Activated naive CD8-positive, alpha-beta T cell treated with anti-CD3 and anti-CD28 coated beads, Interleukin-2, amount 10 ng/mL, durations not matched to agents 7 days and 5 days (primary cell): Measurements from ENCODE around the gene LRP1B. TPM values are rescaled to one million over a fixed set of nuclear protein-coding genes. Genes with fewer than 3 reads are reported as not detected.

ENCODE experiments used
- ATAC-seq: fragments of 150-1000 bp; cut with Tn5 transposase; one replicate; pipeline ENCODE4 v1.10.0; 2021; ENCODE audit warnings: low read depth, moderate library complexity
- POLR2A ChIA-PET: fragments of 350-600 bp; sonication (Branson Sonifier 250); formaldehyde crosslinking; loops from one replicate; lab custom pipeline; 2021; ENCODE audit warnings: antibody characterized with exemption; lab: Charles Lee
- DNase-seq: peaks from one replicate; pipeline ENCODE4 v3.0.0; 2021
- H3K27ac Mint-ChIP-seq: one replicate; pipeline ENCODE4 v1.8.0; 2022; ENCODE audit warnings: mild to moderate bottlenecking, mixed read lengths
- H3K27me3 Mint-ChIP-seq: one replicate; pipeline ENCODE4 v1.8.0; 2022; ENCODE audit warnings: mild to moderate bottlenecking, moderate library complexity, mixed read lengths
- H3K36me3 Mint-ChIP-seq: one replicate; pipeline ENCODE4 v1.8.0; 2021; ENCODE audit warnings: mild to moderate bottlenecking, mixed read lengths
- H3K4me1 Mint-ChIP-seq: one replicate; pipeline ENCODE4 v1.8.0; 2021; ENCODE audit warnings: mixed read lengths
- H3K4me3 Mint-ChIP-seq: one replicate; pipeline ENCODE4 v1.8.0; 2022; ENCODE audit warnings: mild to moderate bottlenecking, moderate library complexity, mixed read lengths
- H3K9me3 Mint-ChIP-seq: one replicate; pipeline ENCODE4 v1.8.0; 2021; ENCODE audit warnings: mixed read lengths
- total RNA-seq, 2 experiments: library from RNA; stranded (reverse); gene quantifications; one replicate each; pipeline ENCODE4 v1.2.3, GENCODE V29; 2021

The LRP1B gene
- total RNA-seq, 2 experiments from 2014 or later: not detected

DNA sequence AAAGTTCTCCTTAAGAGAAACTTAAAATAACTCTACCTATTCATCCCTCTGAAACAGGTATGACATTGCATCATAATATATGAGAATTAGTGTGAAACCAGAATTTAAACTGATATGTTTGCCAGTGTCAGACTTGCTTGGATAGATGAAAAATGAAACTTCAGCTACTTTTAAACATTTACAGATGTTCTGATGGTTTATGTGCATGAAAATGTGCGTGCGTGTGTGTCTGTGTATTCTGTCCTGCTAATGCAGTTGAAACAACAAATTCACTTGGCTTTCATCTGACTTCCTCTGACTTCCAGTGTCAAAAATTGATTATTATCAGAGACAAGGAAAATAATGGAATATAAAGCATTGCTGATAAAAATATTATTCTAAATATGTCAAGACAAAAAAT is 719.4 kb downstream of the LRP1B start:
- no peak overlapping the region for H3K4me3 Mint-ChIP-seq
- ATAC-seq: no peak
- H3K9me3 Mint-ChIP-seq: peaks cover 3% of the 10 kb centered on the region
- H3K27me3 Mint-ChIP-seq: no peaks in the 10 kb centered on the region
- no peaks in the 10 kb centered on the region for H3K36me3 Mint-ChIP-seq
- H3K4me1 Mint-ChIP-seq: no peaks in the 10 kb centered on the region
- POLR2A ChIA-PET: no interaction called here
- DNase-seq: no peak
- no peak overlapping the region for H3K27ac Mint-ChIP-seq

GRCh38 chr2:141399270-141399669 is 731.5 kb downstream of the LRP1B start:
- POLR2A ChIA-PET: no interaction called here
- Mint-ChIP-seq H3K9me3 (no peaks in the 10 kb centered on the region), H3K36me3 (no peaks in the 10 kb centered on the region), H3K27me3 (no peaks in the 10 kb centered on the region), H3K4me3 (no peak overlapping the region), H3K27ac (no peak overlapping the region), H3K4me1 (no peaks in the 10 kb centered on the region)
- ATAC-seq (no peak), DNase-seq (no peak)

GRCh38 chr2:141393214-141393545 is 737.6 kb downstream of the LRP1B start:
- no peak for ATAC-seq

GRCh38 chr2:141392517-141393213 is 738.2 kb downstream of the LRP1B start:
- Mint-ChIP-seq H3K4me1 (no peaks in the 10 kb centered on the region), H3K36me3 (no peaks in the 10 kb centered on the region), H3K27me3 (no peaks in the 10 kb centered on the region), H3K4me3 (no peak overlapping the region), H3K27ac (no peak overlapping the region), H3K9me3 (no peaks in the 10 kb centered on the region)
- ATAC-seq (no peak), DNase-seq (no peak)
- POLR2A ChIA-PET: no interaction called here

More at GRCh38 chr2:141393214-141393545, 737.6 kb downstream of the LRP1B start:
- Mint-ChIP-seq H3K4me1 (no peaks in the 10 kb centered on the region), H3K4me3 (no peak overlapping the region), H3K9me3 (no peaks in the 10 kb centered on the region), H3K36me3 (no peaks in the 10 kb centered on the region), H3K27ac (no peak overlapping the region), H3K27me3 (no peaks in the 10 kb centered on the region)
- POLR2A ChIA-PET: no interaction called here
- no peak for DNase-seq

GRCh38 chr2:141386168-141386567 is 744.6 kb downstream of the LRP1B start:
- POLR2A ChIA-PET: no interaction called here
- H3K9me3 Mint-ChIP-seq: peaks cover 2% of the 10 kb centered on the region

DNA sequence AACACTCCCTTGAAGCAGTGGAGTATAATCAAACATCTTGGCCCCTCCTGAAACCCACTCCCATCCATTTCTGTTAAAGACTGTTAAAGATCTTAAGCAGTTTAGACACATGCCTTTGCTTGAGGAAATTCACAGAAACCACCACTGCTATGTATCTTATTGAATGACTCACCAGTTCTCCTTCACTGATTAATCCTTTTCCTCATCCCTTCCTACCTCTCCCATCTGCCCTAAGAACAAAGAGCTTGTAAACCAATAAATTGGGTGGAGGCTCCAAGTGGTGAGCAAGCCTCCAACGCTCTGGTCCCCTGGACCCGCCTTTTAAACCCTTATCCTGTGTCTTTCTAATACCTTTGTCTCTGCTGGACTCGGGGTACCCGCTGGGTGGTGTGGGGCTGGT is 746.1 kb downstream of the LRP1B start:
- peaks cover 2% of the 10 kb centered on the region for H3K9me3 Mint-ChIP-seq
- no peak overlapping the region for H3K27ac Mint-ChIP-seq
- no peaks in the 10 kb centered on the region for H3K36me3 Mint-ChIP-seq
- ATAC-seq (no peak), DNase-seq (no peak)
- no peak overlapping the region for H3K4me3 Mint-ChIP-seq
- no peaks in the 10 kb centered on the region for H3K27me3 Mint-ChIP-seq
- POLR2A ChIA-PET: no interaction called here
- H3K4me1 Mint-ChIP-seq: no peaks in the 10 kb centered on the region

More at GRCh38 chr2:141386168-141386567, 744.6 kb downstream of the LRP1B start:
- H3K4me1 Mint-ChIP-seq: no peaks in the 10 kb centered on the region
- DNase-seq (no peak), ATAC-seq (no peak)
- no peaks in the 10 kb centered on the region for H3K36me3 Mint-ChIP-seq
- H3K27me3 Mint-ChIP-seq: no peaks in the 10 kb centered on the region
- H3K27ac Mint-ChIP-seq: no peak overlapping the region
- H3K4me3 Mint-ChIP-seq: no peak overlapping the region

- Mint-ChIP-seq H3K4me1 (no peaks in the 10 kb centered on the region), H3K27me3 (no peaks in the 10 kb centered on the region), H3K27ac (no peak overlapping the region), H3K36me3 (no peaks in the 10 kb centered on the region), H3K9me3 (no peaks in the 10 kb centered on the region), H3K4me3 (no peak overlapping the region)
- DNase-seq: no peak
- POLR2A ChIA-PET: no interaction called here
- ATAC-seq: no peak
Measured at GRCh38 chr2:141381946-141382345, 748.9 kb downstream of the LRP1B start.

- DNase-seq (no peak), ATAC-seq (no peak)
- Mint-ChIP-seq H3K27ac (no peak overlapping the region), H3K4me3 (no peak overlapping the region), H3K36me3 (no peaks in the 10 kb centered on the region), H3K4me1 (no peaks in the 10 kb centered on the region), H3K27me3 (no peaks in the 10 kb centered on the region), H3K9me3 (peaks cover 2% of the 10 kb centered on the region)
- POLR2A ChIA-PET: no interaction called here
Measured at GRCh38 chr2:141380008-141380979, 750.5 kb downstream of the LRP1B start.

- Mint-ChIP-seq H3K27ac (no peak overlapping the region), H3K4me1 (no peaks in the 10 kb centered on the region), H3K27me3 (no peaks in the 10 kb centered on the region), H3K4me3 (no peak overlapping the region), H3K9me3 (peaks cover 2% of the 10 kb centered on the region), H3K36me3 (no peaks in the 10 kb centered on the region)
- DNase-seq: no peak
- ATAC-seq: no peak
- POLR2A ChIA-PET: no interaction called here
Measured at GRCh38 chr2:141364821-141365220, 766.0 kb downstream of the LRP1B start.

DNA sequence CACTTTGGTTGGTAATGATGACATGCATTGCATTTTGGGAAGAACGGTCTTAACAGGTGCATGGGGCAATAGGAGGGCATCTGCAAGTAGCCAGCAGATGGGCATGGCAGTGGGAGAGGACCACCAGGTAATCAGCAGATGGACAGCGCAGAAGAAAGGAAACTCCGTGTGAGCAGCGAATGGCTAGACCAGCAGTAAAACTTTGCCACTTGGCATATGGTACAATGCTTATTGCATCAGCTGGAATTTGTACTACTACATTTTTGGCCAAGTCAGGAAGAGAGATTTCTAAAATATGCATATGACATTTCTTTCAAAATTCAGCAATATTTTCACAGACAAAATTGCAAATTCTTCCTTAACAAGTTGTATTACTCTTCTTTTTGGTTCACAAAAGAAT is 768.5 kb downstream of the LRP1B start:
- H3K4me3 Mint-ChIP-seq: no peak overlapping the region
- H3K27me3 Mint-ChIP-seq: no peaks in the 10 kb centered on the region
- H3K4me1 Mint-ChIP-seq: no peaks in the 10 kb centered on the region
- no peak for DNase-seq
- H3K27ac Mint-ChIP-seq: no peak overlapping the region
- H3K9me3 Mint-ChIP-seq: no peaks in the 10 kb centered on the region
- no peak for ATAC-seq
- POLR2A ChIA-PET: no interaction called here
- no peaks in the 10 kb centered on the region for H3K36me3 Mint-ChIP-seq

DNA sequence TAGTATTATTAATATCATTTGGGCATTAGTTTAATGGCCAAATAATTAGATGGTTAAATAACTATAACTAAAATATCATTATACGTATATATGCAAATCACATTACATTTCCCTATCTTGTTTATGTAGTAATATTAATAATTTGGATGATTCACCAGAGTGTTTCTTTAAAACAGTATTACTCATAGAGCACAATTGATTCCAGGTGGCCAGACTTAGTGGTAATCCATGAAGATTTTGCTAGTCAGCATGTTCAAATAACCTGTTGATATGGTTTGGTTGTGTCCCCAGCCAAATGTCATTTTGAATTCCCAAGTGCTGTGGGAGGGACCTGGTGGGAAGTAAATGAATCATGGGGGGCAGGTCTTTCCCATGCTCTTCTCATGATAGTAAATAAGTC is 782.3 kb downstream of the LRP1B start:
- ATAC-seq (no peak), DNase-seq (no peak)
- Mint-ChIP-seq H3K27ac (no peak overlapping the region), H3K9me3 (peaks cover 2% of the 10 kb centered on the region), H3K4me3 (no peak overlapping the region), H3K4me1 (no peaks in the 10 kb centered on the region), H3K27me3 (no peaks in the 10 kb centered on the region), H3K36me3 (no peaks in the 10 kb centered on the region)
- POLR2A ChIA-PET: no interaction called here

DNA sequence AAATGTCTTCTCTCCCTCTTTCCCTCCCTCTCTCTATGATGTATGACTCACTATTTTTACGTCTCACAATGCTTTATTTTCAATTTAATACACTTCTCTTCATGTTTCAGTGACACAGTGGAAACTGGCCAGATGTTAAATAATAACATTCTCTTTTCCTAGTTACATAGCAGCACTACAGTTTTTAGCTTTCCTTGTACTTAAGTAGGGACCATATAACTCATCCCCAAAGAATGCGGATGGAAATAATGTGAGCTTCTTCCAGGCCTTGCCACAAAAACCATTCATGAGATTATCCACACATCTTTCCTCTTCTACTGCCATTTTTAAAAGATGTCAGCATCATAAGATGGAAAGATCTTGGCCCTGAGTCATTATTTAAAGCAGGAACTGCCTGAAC is 789.4 kb downstream of the LRP1B start:
- Mint-ChIP-seq H3K9me3 (peaks cover 3% of the 10 kb centered on the region), H3K27ac (no peak overlapping the region), H3K36me3 (no peaks in the 10 kb centered on the region), H3K4me3 (no peak overlapping the region), H3K27me3 (no peaks in the 10 kb centered on the region), H3K4me1 (no peaks in the 10 kb centered on the region)
- POLR2A ChIA-PET: no interaction called here
- ATAC-seq (no peak), DNase-seq (no peak)

DNA sequence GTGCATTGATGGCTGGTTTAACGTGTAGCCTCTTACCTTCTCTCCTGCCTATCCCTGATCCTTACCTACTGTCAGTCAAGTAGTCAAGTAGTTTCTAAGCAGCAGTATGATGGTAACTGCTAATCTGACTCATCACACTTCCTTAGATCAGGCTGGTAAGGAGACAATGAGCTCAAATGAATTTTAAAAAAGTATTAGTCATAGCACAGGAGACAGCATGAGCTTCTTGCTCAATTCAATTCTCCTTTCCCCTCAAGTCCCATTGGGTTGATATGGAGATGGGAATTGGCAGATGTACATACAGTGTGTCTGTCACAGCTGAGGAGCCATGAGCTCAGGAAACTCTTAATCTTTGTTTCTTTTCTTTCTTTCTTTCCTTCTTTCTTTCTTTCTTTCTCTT is 799.7 kb downstream of the LRP1B start:
- Mint-ChIP-seq H3K4me3 (no peak overlapping the region), H3K27ac (no peak overlapping the region), H3K27me3 (no peaks in the 10 kb centered on the region), H3K4me1 (no peaks in the 10 kb centered on the region), H3K36me3 (no peaks in the 10 kb centered on the region), H3K9me3 (no peaks in the 10 kb centered on the region)
- DNase-seq: no peak
- no peak for ATAC-seq
- POLR2A ChIA-PET: no interaction called here

DNA sequence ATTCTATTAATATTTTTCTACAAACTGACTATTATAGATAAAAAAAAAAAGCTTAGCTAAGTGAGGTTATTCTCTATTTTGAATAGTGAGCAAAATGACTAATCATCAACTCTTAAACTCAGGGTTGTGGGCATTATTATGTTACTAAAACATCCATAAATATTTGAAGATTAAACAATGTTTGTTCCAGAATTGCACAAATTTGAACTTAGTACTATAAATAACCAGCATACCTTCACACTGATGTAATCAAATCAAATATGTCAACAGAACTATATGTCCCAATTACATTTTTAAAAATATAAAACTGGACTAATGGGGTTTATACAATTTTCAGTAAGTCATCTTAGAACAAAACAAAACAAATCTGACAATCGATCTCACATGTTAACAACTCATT is 800.9 kb downstream of the LRP1B start:
- DNase-seq (no peak), ATAC-seq (no peak)
- Mint-ChIP-seq H3K4me3 (no peak overlapping the region), H3K27ac (no peak overlapping the region), H3K27me3 (no peaks in the 10 kb centered on the region), H3K9me3 (no peaks in the 10 kb centered on the region), H3K36me3 (no peaks in the 10 kb centered on the region), H3K4me1 (no peaks in the 10 kb centered on the region)
- POLR2A ChIA-PET: no interaction called here
